Mesendoderm (in vitro differentiated cells): Measurements from ENCODE around the gene HINFP.

Source experiments
- DNase-seq: peaks from one replicate; pipeline ENCODE4 v3.0.0; 2013
- H2AK5ac ChIP-seq: 2 replicates; pipeline ENCODE4 v1.6.1; 2013; ENCODE audit warnings: low read length, inconsistent platforms
- H2BK120ac ChIP-seq: 2 replicates; pipeline ENCODE4 v1.6.1; 2013; ENCODE audit warnings: low read depth, mild to moderate bottlenecking, low read length, moderate library complexity, mixed read lengths
- H2BK15ac ChIP-seq: replicated peaks from 2 replicates; pipeline ENCODE4 v1.6.1; 2013; ENCODE audit warnings: low read depth, mild to moderate bottlenecking, moderate library complexity
- H2BK5ac ChIP-seq: 2 replicates; pipeline ENCODE4 v1.6.1; 2013; ENCODE audit warnings: low read length, inconsistent platforms
- H3K18ac ChIP-seq: 2 replicates; pipeline ENCODE4 v1.6.1; 2013; ENCODE audit warnings: mild to moderate bottlenecking, low read length, mixed read lengths
- H3K23ac ChIP-seq: one replicate; pipeline ENCODE4 v1.6.1; 2013; ENCODE audit warnings: low read length
- H3K27ac ChIP-seq: 2 replicates; pipeline ENCODE4 v1.5.1; 2013; ENCODE audit warnings: low read depth, mild to moderate bottlenecking, inconsistent platforms, low read length, moderate library complexity
- H3K27me3 ChIP-seq: 2 replicates; pipeline ENCODE4 v1.6.1; 2013; ENCODE audit warnings: low read length, control low read depth, mild to moderate bottlenecking, inconsistent platforms; ENCODE audit not compliant: insufficient read depth, poor library complexity
- H3K36me3 ChIP-seq: 2 replicates; pipeline ENCODE4 v1.6.1; 2013; ENCODE audit warnings: low read length, inconsistent platforms; ENCODE audit not compliant: control insufficient read depth, insufficient read depth
- H3K4ac ChIP-seq: one replicate; pipeline ENCODE4 v1.6.1; 2013; ENCODE audit warnings: low read depth, mild to moderate bottlenecking, low read length, moderate library complexity
- H3K4me1 ChIP-seq: 2 replicates; pipeline ENCODE4 v1.6.1; 2013; ENCODE audit warnings: low read depth, low read length, inconsistent platforms; ENCODE audit not compliant: control insufficient read depth
- H3K4me2 ChIP-seq: 2 replicates; pipeline ENCODE4 v1.6.1; 2013; ENCODE audit warnings: low read length
- H3K4me3 ChIP-seq: 2 replicates; pipeline ENCODE4 v1.5.1; 2013; ENCODE audit warnings: mild to moderate bottlenecking, low read length
- H3K56ac ChIP-seq: one replicate; pipeline ENCODE4 v1.6.1; 2013; ENCODE audit warnings: low read length
- H3K79me1 ChIP-seq: 2 replicates; pipeline ENCODE4 v1.6.1; 2013; ENCODE audit warnings: low read length, inconsistent platforms
- H3K79me2 ChIP-seq: 2 replicates; pipeline ENCODE4 v1.6.1; 2013; ENCODE audit warnings: mild to moderate bottlenecking, low read length; ENCODE audit not compliant: control insufficient read depth, insufficient read depth
- H3K9ac ChIP-seq: 2 replicates; pipeline ENCODE4 v1.6.1; 2013; ENCODE audit warnings: low read length, inconsistent platforms
- H4K5ac ChIP-seq: one replicate; pipeline ENCODE4 v1.6.1; 2013; ENCODE audit warnings: low read length
- H4K8ac ChIP-seq: one replicate; pipeline ENCODE4 v1.6.1; 2013; ENCODE audit warnings: low read depth, mild to moderate bottlenecking, control low read depth, low read length, moderate library complexity
- WGBS: extraction: QIAGEN DNeasy Blood & Tissue Kit; methylation state at CpG from one replicate; pipeline ENCODE4 v1.1.7; 2013; ENCODE audit warnings: low lambda C conversion rate, missing lambda C conversion rate; ENCODE audit not compliant: insufficient coverage; ENCODE audit errors: extremely low coverage; 5-methylcytosine and 5-hydroxymethylcytosine counted together

Gene HINFP

DNA sequence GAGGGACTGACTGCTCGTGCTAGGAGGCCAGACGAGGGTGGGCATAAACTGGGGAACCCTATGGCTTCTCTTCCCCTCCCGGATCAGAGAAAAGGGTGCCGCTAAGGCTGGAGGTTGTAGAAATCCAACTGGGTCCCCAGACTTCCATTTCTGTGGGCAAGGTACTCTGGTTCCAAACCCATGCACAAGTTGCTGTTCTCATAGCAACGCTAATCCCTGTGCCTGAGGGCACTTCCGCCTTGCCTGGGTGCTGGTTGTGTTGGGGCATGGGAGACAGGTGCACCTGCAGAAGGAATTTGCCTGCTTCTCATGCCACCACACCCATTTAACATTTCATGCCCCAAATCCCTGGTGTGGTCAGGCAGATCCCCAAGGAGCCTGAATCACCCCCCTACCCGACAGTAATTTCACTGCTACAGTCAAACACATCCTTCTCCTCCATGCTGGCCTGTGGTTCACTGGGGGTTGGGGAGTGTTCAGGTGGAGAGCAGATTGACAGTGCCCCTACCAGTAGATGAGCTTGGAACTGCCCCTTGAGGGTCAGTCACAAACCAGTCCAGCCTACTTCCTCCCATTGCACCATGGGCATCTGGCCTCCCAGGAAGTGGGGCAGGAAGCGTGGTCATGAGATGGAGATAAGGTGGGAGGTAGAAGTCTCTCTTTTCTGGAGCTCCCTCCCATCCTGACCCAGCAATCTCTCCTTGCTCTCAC lies 13.1 kb upstream of the HINFP start:
- no CpG with 5 or more reads among the region's 8 CpGs for WGBS

GRCh38 chr11:119108857-119109221 lies 12.5 kb upstream of the HINFP start:
- no peaks in the 10 kb centered on the region for H3K36me3 ChIP-seq
- peaks cover 13% of the 10 kb centered on the region for H3K4me1 ChIP-seq
- no CpG with 5 or more reads among the region's 2 CpGs for WGBS
- no peak overlapping the region for H2BK120ac ChIP-seq
- H2BK15ac ChIP-seq, result no peak overlapping the region
- no peak overlapping the region for H3K27ac ChIP-seq
- no peaks in the 10 kb centered on the region for H3K79me2 ChIP-seq
- H3K4ac ChIP-seq, result no peak overlapping the region
- no peak overlapping the region for H3K18ac ChIP-seq
- DNase-seq, result no peak
- no peak overlapping the region for H2BK5ac ChIP-seq
- H3K79me1 ChIP-seq, result no peaks in the 10 kb centered on the region
- no peak overlapping the region for H3K4me3 ChIP-seq
- H3K27me3 ChIP-seq, result no peaks in the 10 kb centered on the region
- no peak overlapping the region for H2AK5ac ChIP-seq
- H3K4me2 ChIP-seq, result peak overlapping the region; percentile 1
- H3K9ac ChIP-seq, result no peak overlapping the region
- no peak overlapping the region for H3K56ac ChIP-seq
- H3K23ac ChIP-seq, result no peak overlapping the region
- no peak overlapping the region for H4K8ac ChIP-seq
- H4K5ac ChIP-seq, result no peak overlapping the region

More for the DNA sequence above, 13.1 kb upstream of the HINFP start:
- peaks cover 13% of the 10 kb centered on the region for H3K4me1 ChIP-seq
- H3K18ac ChIP-seq, result no peak overlapping the region
- peak overlapping the region; percentile 30 for H3K23ac ChIP-seq
- no peaks in the 10 kb centered on the region for H3K79me1 ChIP-seq
- DNase-seq, result peak; percentile 75
- no peak overlapping the region for H4K8ac ChIP-seq
- H2BK15ac ChIP-seq, result no peak overlapping the region
- no peaks in the 10 kb centered on the region for H3K27me3 ChIP-seq
- H3K79me2 ChIP-seq, result no peaks in the 10 kb centered on the region
- H3K9ac ChIP-seq, result peak overlapping the region; percentile 73
- no peak overlapping the region for H3K27ac ChIP-seq
- peak overlapping the region; percentile 67 for H3K4me3 ChIP-seq
- no peak overlapping the region for H2BK120ac ChIP-seq
- peak overlapping the region; percentile 72 for H3K4me2 ChIP-seq
- H2BK5ac ChIP-seq, result no peak overlapping the region
- H2AK5ac ChIP-seq, result no peak overlapping the region
- H3K36me3 ChIP-seq, result no peaks in the 10 kb centered on the region
- H3K4ac ChIP-seq, result no peak overlapping the region
- H4K5ac ChIP-seq, result no peak overlapping the region
- peak overlapping the region; percentile 86 for H3K56ac ChIP-seq

- WGBS, result no CpG with 5 or more reads among the region's 3 CpGs
- Histone ChIP-seq H2BK5ac (no peak overlapping the region), H3K79me1 (no peaks in the 10 kb centered on the region), H2BK120ac (no peak overlapping the region), H3K4me3 (no peak overlapping the region), H3K4me1 (peaks cover 13% of the 10 kb centered on the region), H3K56ac (no peak overlapping the region), H3K27ac (no peak overlapping the region), H3K27me3 (no peaks in the 10 kb centered on the region), H3K4ac (no peak overlapping the region), H4K8ac (no peak overlapping the region), H3K23ac (no peak overlapping the region), H3K36me3 (no peaks in the 10 kb centered on the region), H3K79me2 (no peaks in the 10 kb centered on the region), H3K9ac (no peak overlapping the region), H2BK15ac (no peak overlapping the region), H2AK5ac (no peak overlapping the region), H3K18ac (no peak overlapping the region), H3K4me2 (no peak overlapping the region), H4K5ac (no peak overlapping the region)
- no peak for DNase-seq
Observed at GRCh38 chr11:119109843-119110242, 11.5 kb upstream of the HINFP start.

DNA sequence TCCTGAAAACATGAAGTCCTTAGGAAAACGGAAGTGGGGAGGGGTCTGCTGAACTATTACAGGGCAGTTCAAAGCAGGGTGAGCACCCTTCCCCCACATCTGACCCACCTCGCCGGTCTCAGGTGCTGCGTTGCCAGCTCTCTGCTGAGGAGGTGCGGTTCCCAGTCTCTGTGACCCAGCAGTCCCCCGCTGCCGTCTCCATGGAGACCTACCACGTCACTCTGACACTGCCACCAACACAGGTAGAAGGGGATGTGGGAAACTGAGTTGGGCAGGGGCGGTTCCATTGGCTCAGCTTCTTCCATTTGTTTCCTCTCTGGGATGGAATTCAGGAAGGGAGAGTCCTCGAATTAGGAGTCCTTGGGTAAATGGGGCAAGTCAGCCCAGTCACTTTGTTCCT lies 10.9 kb upstream of the HINFP start:
- no peaks in the 10 kb centered on the region for H3K36me3 ChIP-seq
- WGBS, result no CpG with 5 or more reads among the region's 10 CpGs

GRCh38 chr11:119111361-119111925 lies 9.9 kb upstream of the HINFP start:
- Histone ChIP-seq H3K56ac (no peak overlapping the region), H3K4me3 (no peak overlapping the region), H3K23ac (no peak overlapping the region), H3K36me3 (no peaks in the 10 kb centered on the region), H3K79me1 (no peaks in the 10 kb centered on the region), H3K4me2 (no peak overlapping the region), H4K5ac (no peak overlapping the region), H3K4ac (no peak overlapping the region), H3K27ac (no peak overlapping the region), H2BK15ac (no peak overlapping the region), H3K79me2 (no peaks in the 10 kb centered on the region), H3K18ac (no peak overlapping the region), H2BK120ac (no peak overlapping the region), H3K9ac (no peak overlapping the region), H4K8ac (no peak overlapping the region), H2BK5ac (no peak overlapping the region), H3K4me1 (peaks cover 11% of the 10 kb centered on the region), H2AK5ac (no peak overlapping the region), H3K27me3 (no peaks in the 10 kb centered on the region)
- DNase-seq, result no peak
- no CpG with 5 or more reads among the region's 11 CpGs for WGBS

More for the DNA sequence above, 10.9 kb upstream of the HINFP start:
- Histone ChIP-seq H3K79me2 (no peaks in the 10 kb centered on the region), H3K9ac (no peak overlapping the region), H2AK5ac (no peak overlapping the region), H3K27me3 (no peaks in the 10 kb centered on the region), H3K18ac (no peak overlapping the region), H3K27ac (no peak overlapping the region), H3K4ac (no peak overlapping the region), H3K4me2 (no peak overlapping the region), H2BK5ac (no peak overlapping the region), H3K79me1 (no peaks in the 10 kb centered on the region), H3K4me3 (no peak overlapping the region), H2BK15ac (no peak overlapping the region), H4K5ac (no peak overlapping the region), H3K56ac (peak overlapping the region; percentile 15), H4K8ac (no peak overlapping the region), H3K23ac (no peak overlapping the region), H2BK120ac (no peak overlapping the region), H3K4me1 (peaks cover 13% of the 10 kb centered on the region)
- no peak for DNase-seq
